ENCODE measurements around the gene INPP5J. TPM values are rescaled to one million over a fixed set of nuclear protein-coding genes. Genes with fewer than 3 reads are reported as not detected.

Gene INPP5J
- total and polyA plus RNA-seq, 9 donors, result 0.63 to 3.1 (median 1.1) TPM

GRCh38 chr22:31090217-31091085 is 32.3 kb upstream of the INPP5J start:
- 54 to 63% (median 61%) methylated on average over 15 of the region's 15 CpGs for WGBS, 3 donors
- no peaks in the 10 kb centered on the region for H3K36me3 ChIP-seq
- H3K9me3 ChIP-seq, result no peaks in the 10 kb centered on the region
- peak overlapping the region; percentile 6 to 15 for H3K27ac ChIP-seq
- no peak overlapping the region for H3K4me3 ChIP-seq
- intact Hi-C loops (cut with DNase I), result loop anchor here in 1 of 4 donors (10.0 kb wide), 1 partner anchor 54 kb away; the partner anchor contains the start of gene PLA2G3
- H3K4me1 ChIP-seq (ENCODE audit: insufficient read depth), result peaks cover 7% of the 10 kb centered on the region
- peak in 2 of 5 donors; percentile 31 to 38 for DNase-seq
- no peaks in the 10 kb centered on the region for H3K27me3 ChIP-seq
- TF ChIP-seq CTCF (IDR thresholded peaks at IDR 0.05) (no peak), POLR2A (IDR thresholded peaks at IDR 0.05) (no peak), EP300 (IDR thresholded peaks at IDR 0.05) (no peak)

- peak overlapping the region in 1 of 2 donors; percentile 6 for H3K27ac ChIP-seq
- H3K9me3 ChIP-seq, result no peaks in the 10 kb centered on the region
- no peaks in the 10 kb centered on the region for H3K27me3 ChIP-seq
- no peak for TF ChIP-seq POLR2A (IDR thresholded peaks at IDR 0.05)
- no peak for TF ChIP-seq CTCF (IDR thresholded peaks at IDR 0.05)
- TF ChIP-seq EP300 (IDR thresholded peaks at IDR 0.05), result no peak
- H3K36me3 ChIP-seq, result no peaks in the 10 kb centered on the region
- peaks cover 7% of the 10 kb centered on the region for H3K4me1 ChIP-seq (ENCODE audit: insufficient read depth)
- H3K4me3 ChIP-seq, result peak overlapping the region; percentile 26
- peak in 3 of 5 donors; percentile 32 to 46 (median 43) for DNase-seq
- intact Hi-C loops (cut with DNase I), result loop anchor here in 1 of 4 donors (10.0 kb wide), 1 partner anchor 53 kb away; the partner anchor contains the start of gene PLA2G3
- 64 to 70% (median 66%) methylated on average over 23 to 29 of the region's 29 CpGs for WGBS, 3 donors
These were observed 31.4 kb upstream of the INPP5J start for GRCh38 chr22:31091106-31091975.

GRCh38 chr22:31092161-31092560 is 30.6 kb upstream of the INPP5J start:
- Histone ChIP-seq H3K4me3 (peak overlapping the region; percentile 26), H3K36me3 (no peaks in the 10 kb centered on the region), H3K4me1 (ENCODE audit: insufficient read depth) (peaks cover 7% of the 10 kb centered on the region), H3K27ac (no peak overlapping the region), H3K27me3 (no peaks in the 10 kb centered on the region), H3K9me3 (no peaks in the 10 kb centered on the region)
- peak in 1 of 5 donors; percentile 20 for DNase-seq
- no peak for TF ChIP-seq EP300 (IDR thresholded peaks at IDR 0.05)
- no peak for TF ChIP-seq CTCF (IDR thresholded peaks at IDR 0.05)
- TF ChIP-seq POLR2A (IDR thresholded peaks at IDR 0.05), result no peak
- 91 to 94% (median 93%) methylated on average over 9 of the region's 9 CpGs for WGBS, 3 donors
- intact Hi-C loops (cut with DNase I), result loop anchor here in 1 of 4 donors (10.0 kb wide), 1 partner anchor 53 kb away; the partner anchor contains the start of gene PLA2G3

All from ovary (tissue), 9 donors.